GM23338 (cell line): ENCODE results near the gene BCL2L15. TPM values are rescaled to one million over a fixed set of nuclear protein-coding genes. Genes with fewer than 3 reads are reported as not detected.

Source experiments
- ATAC-seq: fragments of 200-7000 bp; cut with Tn5 transposase; 3 replicates; pipeline ENCODE4 v1.9.1; 2020
- DNase-seq: peaks from one replicate; pipeline ENCODE4 v3.0.0-alpha.2; 2015; ENCODE audit warnings: low spot score
- H2AFZ ChIP-seq: fragments of 200-600 bp; sonication (generic); 2 replicates; pipeline ENCODE4 v1.8.0; 2016; ENCODE audit warnings: antibody characterized with exemption, mild to moderate bottlenecking, moderate library complexity
- H3F3A ChIP-seq: fragments of 200-600 bp; sonication (generic); replicated peaks from 2 replicates; pipeline ENCODE4 v1.8.0; 2017; ENCODE audit warnings: antibody characterized with exemption, mixed run types, low read depth
- H3K27ac ChIP-seq: fragments of 200-600 bp; sonication (generic); 2 replicates; pipeline ENCODE4 v1.6.1; 2016; ENCODE audit warnings: low read depth
- H3K27me3 ChIP-seq: fragments of 200-600 bp; sonication (generic); 2 replicates; pipeline ENCODE4 v1.8.0; 2016; ENCODE audit warnings: mild to moderate bottlenecking, mixed run types, moderate library complexity; ENCODE audit not compliant: insufficient read depth
- H3K36me3 ChIP-seq: fragments of 200-600 bp; sonication (generic); 2 replicates; pipeline ENCODE4 v1.8.0; 2016; ENCODE audit warnings: mild to moderate bottlenecking; ENCODE audit not compliant: insufficient read depth
- H3K4me1 ChIP-seq: fragments of 200-600 bp; sonication (generic); 2 replicates; pipeline ENCODE4 v1.8.0; 2016; ENCODE audit warnings: mild to moderate bottlenecking, moderate library complexity; ENCODE audit not compliant: insufficient read depth
- H3K4me2 ChIP-seq: fragments of 200-600 bp; sonication (generic); 2 replicates; pipeline ENCODE4 v1.7.1; 2017; ENCODE audit warnings: mixed run types
- H3K4me3 ChIP-seq: fragments of 200-600 bp; sonication (generic); 2 replicates; pipeline ENCODE4 v1.6.1; 2016; ENCODE audit warnings: mixed run types
- H3K79me2 ChIP-seq: fragments of 200-600 bp; sonication (generic); replicated peaks from 2 replicates; pipeline ENCODE4 v1.8.0; 2017; ENCODE audit warnings: mild to moderate bottlenecking; ENCODE audit not compliant: insufficient read depth
- H3K9me2 ChIP-seq: fragments of 200-600 bp; sonication (generic); 2 replicates; pipeline ENCODE4 v1.8.0; 2017; ENCODE audit not compliant: insufficient read depth
- H4K20me1 ChIP-seq: fragments of 200-600 bp; sonication (generic); replicated peaks from 2 replicates; pipeline ENCODE4 v1.8.0; 2017; ENCODE audit warnings: mild to moderate bottlenecking; ENCODE audit not compliant: insufficient read depth
- H3K27ac Mint-ChIP-seq: 2 replicates; pipeline ENCODE4 v1.8.0; 2020; ENCODE audit warnings: inconsistent platforms, mild to moderate bottlenecking, moderate library complexity, mixed read lengths
- H3K27me3 Mint-ChIP-seq: 3 replicates; pipeline ENCODE4 v1.8.0; 2022; ENCODE audit warnings: low read depth, mild to moderate bottlenecking, moderate library complexity, mixed read lengths, inconsistent platforms; ENCODE audit not compliant: insufficient read depth, poor library complexity
- H3K36me3 Mint-ChIP-seq: 3 replicates; pipeline ENCODE4 v1.8.0; 2021; ENCODE audit warnings: low read depth, mild to moderate bottlenecking, inconsistent platforms, moderate library complexity, mixed read lengths
- H3K4me1 Mint-ChIP-seq: 3 replicates; pipeline ENCODE4 v1.8.0; 2020; ENCODE audit warnings: mild to moderate bottlenecking, inconsistent platforms, mixed read lengths
- H3K4me3 Mint-ChIP-seq: 3 replicates; pipeline ENCODE4 v1.8.0; 2021; ENCODE audit warnings: moderate library complexity, mild to moderate bottlenecking, inconsistent platforms, mixed read lengths
- H3K9me3 Mint-ChIP-seq: 3 replicates; pipeline ENCODE4 v1.8.0; 2020; ENCODE audit warnings: moderate library complexity, mild to moderate bottlenecking, inconsistent platforms, mixed read lengths
- CREB1 ChIP-seq: fragments of 250-450 bp; sonication (Bioruptor Pico); IDR thresholded peaks from 2 replicates; pipeline ENCODE4 v1.5.0; 2020; ENCODE audit warnings: low read depth, mild to moderate bottlenecking, moderate library complexity
- EZH2 ChIP-seq: fragments of 200-600 bp; sonication (generic); IDR thresholded peaks from one replicate; pipeline ENCODE4 v1.8.0; 2017; ENCODE audit warnings: antibody characterized with exemption, mild to moderate bottlenecking, low read depth; ENCODE audit not compliant: unreplicated experiment
- EZH2phosphoT487 ChIP-seq: fragments of 200-600 bp; sonication (generic); IDR thresholded peaks from one replicate; pipeline ENCODE4 v1.8.1; 2018; ENCODE audit warnings: antibody characterized with exemption; ENCODE audit not compliant: unreplicated experiment
- POLR2AphosphoS5 ChIP-seq: IDR thresholded peaks from 2 replicates; pipeline ENCODE4 v1.6.1; 2016; ENCODE audit warnings: antibody characterized with exemption, low read depth
- ZNF114 ChIP-seq: fragments of 250-450 bp; sonication (Bioruptor Pico); IDR thresholded peaks from 2 replicates; pipeline ENCODE4 v1.5.0; 2020; ENCODE audit warnings: mild to moderate bottlenecking, moderate library complexity
- ZNF331 ChIP-seq: fragments of 250-450 bp; sonication (Bioruptor Pico); IDR thresholded peaks from 2 replicates; pipeline ENCODE4 v1.5.0; 2020; ENCODE audit warnings: low read depth, mild to moderate bottlenecking, moderate library complexity
- polyA plus RNA-seq: library from polyadenylated mRNA; unstranded; fragments of >200 nt; fragmentation: Nextera tagmentation; extraction: Ambion mirVana; gene quantifications from 2 replicates; pipeline ENCODE4 v1.2.1, GENCODE V29; 2016
- total RNA-seq: library from RNA; depleted of rRNA; stranded (reverse); fragments of >200 nt; shearing (Covaris generic); gene quantifications from 2 replicates; pipeline ENCODE4 v1.2.3, GENCODE V29; 2014
- TF ChIP-seq, protein P1 (sequence below): IDR thresholded peaks from one replicate; pipeline ENCODE4 v1.6.1; 2018; ENCODE audit warnings: antibody characterized with exemption; ENCODE audit not compliant: unreplicated experiment
- TF ChIP-seq, protein P2 (sequence below): fragments of 250-450 bp; sonication (Bioruptor Pico); IDR thresholded peaks from 2 replicates; pipeline ENCODE4 v1.5.0; 2020; ENCODE audit warnings: mild to moderate bottlenecking, moderate library complexity

The BCL2L15 gene
- total and polyA plus RNA-seq, 2 experiments from 2014 or later, result not detected

DNA sequence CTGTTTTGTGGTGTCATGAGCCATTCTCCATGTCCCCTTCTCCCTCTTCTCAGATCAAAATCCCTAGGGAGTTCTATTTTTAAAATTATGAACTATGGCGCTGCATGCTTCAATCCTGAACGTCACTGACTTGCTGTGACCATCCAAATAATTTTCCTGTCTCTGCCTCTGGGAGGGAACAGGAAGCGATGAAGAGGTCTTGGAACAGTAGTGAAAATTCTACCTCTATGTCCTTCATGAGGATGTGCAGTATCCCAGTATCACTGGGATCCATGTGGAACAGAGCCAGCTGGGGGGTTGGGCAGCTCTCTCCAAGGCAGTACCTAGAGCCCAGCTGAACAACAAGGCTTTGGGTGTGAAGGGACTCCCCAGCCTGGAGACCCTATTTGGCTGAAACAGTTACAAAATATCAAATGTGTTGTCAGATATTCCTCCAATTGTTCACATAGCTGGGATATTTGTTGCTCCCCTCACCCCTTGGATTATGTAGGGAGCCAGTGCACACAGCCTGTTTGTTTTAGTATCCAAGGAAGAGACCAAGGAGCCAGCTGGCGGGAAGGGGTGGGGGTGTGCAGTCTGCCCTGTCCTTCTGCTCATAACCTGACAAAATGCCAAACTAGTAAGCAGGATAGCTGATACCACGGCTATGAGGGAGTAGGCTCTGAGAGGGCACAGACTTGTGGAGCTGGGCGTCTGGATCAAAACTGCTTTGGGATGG, 25.4 kb upstream of the BCL2L15 start (continued):
- TF ChIP-seq, protein P1, sequence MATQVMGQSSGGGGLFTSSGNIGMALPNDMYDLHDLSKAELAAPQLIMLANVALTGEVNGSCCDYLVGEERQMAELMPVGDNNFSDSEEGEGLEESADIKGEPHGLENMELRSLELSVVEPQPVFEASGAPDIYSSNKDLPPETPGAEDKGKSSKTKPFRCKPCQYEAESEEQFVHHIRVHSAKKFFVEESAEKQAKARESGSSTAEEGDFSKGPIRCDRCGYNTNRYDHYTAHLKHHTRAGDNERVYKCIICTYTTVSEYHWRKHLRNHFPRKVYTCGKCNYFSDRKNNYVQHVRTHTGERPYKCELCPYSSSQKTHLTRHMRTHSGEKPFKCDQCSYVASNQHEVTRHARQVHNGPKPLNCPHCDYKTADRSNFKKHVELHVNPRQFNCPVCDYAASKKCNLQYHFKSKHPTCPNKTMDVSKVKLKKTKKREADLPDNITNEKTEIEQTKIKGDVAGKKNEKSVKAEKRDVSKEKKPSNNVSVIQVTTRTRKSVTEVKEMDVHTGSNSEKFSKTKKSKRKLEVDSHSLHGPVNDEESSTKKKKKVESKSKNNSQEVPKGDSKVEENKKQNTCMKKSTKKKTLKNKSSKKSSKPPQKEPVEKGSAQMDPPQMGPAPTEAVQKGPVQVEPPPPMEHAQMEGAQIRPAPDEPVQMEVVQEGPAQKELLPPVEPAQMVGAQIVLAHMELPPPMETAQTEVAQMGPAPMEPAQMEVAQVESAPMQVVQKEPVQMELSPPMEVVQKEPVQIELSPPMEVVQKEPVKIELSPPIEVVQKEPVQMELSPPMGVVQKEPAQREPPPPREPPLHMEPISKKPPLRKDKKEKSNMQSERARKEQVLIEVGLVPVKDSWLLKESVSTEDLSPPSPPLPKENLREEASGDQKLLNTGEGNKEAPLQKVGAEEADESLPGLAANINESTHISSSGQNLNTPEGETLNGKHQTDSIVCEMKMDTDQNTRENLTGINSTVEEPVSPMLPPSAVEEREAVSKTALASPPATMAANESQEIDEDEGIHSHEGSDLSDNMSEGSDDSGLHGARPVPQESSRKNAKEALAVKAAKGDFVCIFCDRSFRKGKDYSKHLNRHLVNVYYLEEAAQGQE, result no peak
- TF ChIP-seq ZNF114 (CRISPR knock-in tag) (no peak), EZH2 (no peak), POLR2AphosphoS5 (no peak), ZNF331 (CRISPR knock-in tag) (no peak), EZH2phosphoT487 (no peak)

- H4K20me1 ChIP-seq, result no peaks in the 10 kb centered on the region; the same call in 1 of the 2 replicates
- peaks cover 9% of the 10 kb centered on the region; the same call in 1 of the 2 replicates for H3K36me3 ChIP-seq
- TF ChIP-seq, protein P2, sequence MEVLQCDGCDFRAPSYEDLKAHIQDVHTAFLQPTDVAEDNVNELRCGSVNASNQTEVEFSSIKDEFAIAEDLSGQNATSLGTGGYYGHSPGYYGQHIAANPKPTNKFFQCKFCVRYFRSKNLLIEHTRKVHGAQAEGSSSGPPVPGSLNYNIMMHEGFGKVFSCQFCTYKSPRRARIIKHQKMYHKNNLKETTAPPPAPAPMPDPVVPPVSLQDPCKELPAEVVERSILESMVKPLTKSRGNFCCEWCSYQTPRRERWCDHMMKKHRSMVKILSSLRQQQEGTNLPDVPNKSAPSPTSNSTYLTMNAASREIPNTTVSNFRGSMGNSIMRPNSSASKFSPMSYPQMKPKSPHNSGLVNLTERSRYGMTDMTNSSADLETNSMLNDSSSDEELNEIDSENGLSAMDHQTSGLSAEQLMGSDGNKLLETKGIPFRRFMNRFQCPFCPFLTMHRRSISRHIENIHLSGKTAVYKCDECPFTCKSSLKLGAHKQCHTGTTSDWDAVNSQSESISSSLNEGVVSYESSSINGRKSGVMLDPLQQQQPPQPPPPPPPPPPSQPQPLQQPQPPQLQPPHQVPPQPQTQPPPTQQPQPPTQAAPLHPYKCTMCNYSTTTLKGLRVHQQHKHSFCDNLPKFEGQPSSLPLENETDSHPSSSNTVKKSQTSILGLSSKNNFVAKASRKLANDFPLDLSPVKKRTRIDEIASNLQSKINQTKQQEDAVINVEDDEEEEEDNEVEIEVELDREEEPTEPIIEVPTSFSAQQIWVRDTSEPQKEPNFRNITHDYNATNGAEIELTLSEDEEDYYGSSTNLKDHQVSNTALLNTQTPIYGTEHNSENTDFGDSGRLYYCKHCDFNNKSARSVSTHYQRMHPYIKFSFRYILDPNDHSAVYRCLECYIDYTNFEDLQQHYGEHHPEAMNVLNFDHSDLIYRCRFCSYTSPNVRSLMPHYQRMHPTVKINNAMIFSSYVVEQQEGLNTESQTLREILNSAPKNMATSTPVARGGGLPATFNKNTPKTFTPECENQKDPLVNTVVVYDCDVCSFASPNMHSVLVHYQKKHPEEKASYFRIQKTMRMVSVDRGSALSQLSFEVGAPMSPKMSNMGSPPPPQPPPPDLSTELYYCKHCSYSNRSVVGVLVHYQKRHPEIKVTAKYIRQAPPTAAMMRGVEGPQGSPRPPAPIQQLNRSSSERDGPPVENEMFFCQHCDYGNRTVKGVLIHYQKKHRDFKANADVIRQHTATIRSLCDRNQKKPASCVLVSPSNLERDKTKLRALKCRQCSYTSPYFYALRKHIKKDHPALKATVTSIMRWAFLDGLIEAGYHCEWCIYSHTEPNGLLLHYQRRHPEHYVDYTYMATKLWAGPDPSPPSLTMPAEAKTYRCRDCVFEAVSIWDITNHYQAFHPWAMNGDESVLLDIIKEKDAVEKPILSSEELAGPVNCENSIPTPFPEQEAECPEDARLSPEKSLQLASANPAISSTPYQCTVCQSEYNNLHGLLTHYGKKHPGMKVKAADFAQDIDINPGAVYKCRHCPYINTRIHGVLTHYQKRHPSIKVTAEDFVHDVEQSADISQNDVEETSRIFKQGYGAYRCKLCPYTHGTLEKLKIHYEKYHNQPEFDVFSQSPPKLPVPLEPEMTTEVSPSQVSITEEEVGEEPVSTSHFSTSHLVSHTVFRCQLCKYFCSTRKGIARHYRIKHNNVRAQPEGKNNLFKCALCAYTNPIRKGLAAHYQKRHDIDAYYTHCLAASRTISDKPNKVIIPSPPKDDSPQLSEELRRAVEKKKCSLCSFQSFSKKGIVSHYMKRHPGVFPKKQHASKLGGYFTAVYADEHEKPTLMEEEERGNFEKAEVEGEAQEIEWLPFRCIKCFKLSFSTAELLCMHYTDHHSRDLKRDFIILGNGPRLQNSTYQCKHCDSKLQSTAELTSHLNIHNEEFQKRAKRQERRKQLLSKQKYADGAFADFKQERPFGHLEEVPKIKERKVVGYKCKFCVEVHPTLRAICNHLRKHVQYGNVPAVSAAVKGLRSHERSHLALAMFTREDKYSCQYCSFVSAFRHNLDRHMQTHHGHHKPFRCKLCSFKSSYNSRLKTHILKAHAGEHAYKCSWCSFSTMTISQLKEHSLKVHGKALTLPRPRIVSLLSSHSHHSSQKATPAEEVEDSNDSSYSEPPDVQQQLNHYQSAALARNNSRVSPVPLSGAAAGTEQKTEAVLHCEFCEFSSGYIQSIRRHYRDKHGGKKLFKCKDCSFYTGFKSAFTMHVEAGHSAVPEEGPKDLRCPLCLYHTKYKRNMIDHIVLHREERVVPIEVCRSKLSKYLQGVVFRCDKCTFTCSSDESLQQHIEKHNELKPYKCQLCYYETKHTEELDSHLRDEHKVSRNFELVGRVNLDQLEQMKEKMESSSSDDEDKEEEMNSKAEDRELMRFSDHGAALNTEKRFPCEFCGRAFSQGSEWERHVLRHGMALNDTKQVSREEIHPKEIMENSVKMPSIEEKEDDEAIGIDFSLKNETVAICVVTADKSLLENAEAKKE (CRISPR knock-in tag), result no peak
- TF ChIP-seq CREB1 (CRISPR knock-in tag), result peak; percentile 70
- Mint-ChIP-seq H3K27ac (peak overlapping the region; percentile 95), H3K27me3 (peaks cover 8% of the 10 kb centered on the region), H3K36me3 (peaks cover 13% of the 10 kb centered on the region), H3K9me3 (no peaks in the 10 kb centered on the region), H3K4me1 (peaks cover 8% of the 10 kb centered on the region), H3K4me3 (peak overlapping the region; percentile 94)
- H3K4me2 ChIP-seq, result peak overlapping the region; percentile 89
- H3K27me3 ChIP-seq, result no peaks in the 10 kb centered on the region
- no peaks in the 10 kb centered on the region for H3K9me2 ChIP-seq
- peak overlapping the region; percentile 85 for H3K4me3 ChIP-seq
- peaks cover 9% of the 10 kb centered on the region; the same call in 1 of the 2 replicates for H3K79me2 ChIP-seq
- H3K4me1 ChIP-seq, result peaks cover 9% of the 10 kb centered on the region; the same call in 1 of the 2 replicates
- DNase-seq (peak; percentile 88), ATAC-seq (peak; percentile 84)
- peak overlapping the region; percentile 99 for H2AFZ ChIP-seq
- peak overlapping the region; percentile 56; the same call in 1 of the 2 replicates for H3K27ac ChIP-seq
- peaks cover 15% of the 10 kb centered on the region for H3F3A ChIP-seq
Measured at GRCh38 chr1:113905435-113905861, 18.1 kb upstream of the BCL2L15 start.
